Inflammatory macrophage treated with lipopolysaccharide for 1 hour (primary cell): ENCODE data around the gene TOGARAM1.

ENCODE experiments used
- DNase-seq, 2 donors: peaks; one replicate each; pipeline ENCODE4 v3.0.0-alpha.2; 2020 to 2022

The TOGARAM1 gene

GRCh38 chr14:45095143-45095542 lies 133.2 kb downstream of the TOGARAM1 start:
- DNase-seq: no peak

- DNase-seq: no peak
Measured at GRCh38 chr14:45096218-45096617, 134.2 kb downstream of the TOGARAM1 start.

GRCh38 chr14:45103806-45104205 lies 141.8 kb downstream of the TOGARAM1 start:
- DNase-seq: no peak

- DNase-seq: no peak
Measured at GRCh38 chr14:45104561-45104960, 142.6 kb downstream of the TOGARAM1 start.

- DNase-seq: no peak
Measured at GRCh38 chr14:45112896-45113781, 151.1 kb downstream of the TOGARAM1 start.

GRCh38 chr14:45114327-45114726 lies 152.3 kb downstream of the TOGARAM1 start:
- DNase-seq: no peak

GRCh38 chr14:45118594-45118993 lies 156.6 kb downstream of the TOGARAM1 start:
- DNase-seq: no peak

- DNase-seq: no peak
Measured at GRCh38 chr14:45120096-45120495, 158.1 kb downstream of the TOGARAM1 start.

- no peak for DNase-seq
Measured at GRCh38 chr14:45123271-45123670, 161.3 kb downstream of the TOGARAM1 start.
